Panc1 (cell line): ENCODE measurements around the gene BBS7.

Experiments used
- POLR2AphosphoS5 ChIP-seq: IDR thresholded peaks from 2 replicates; pipeline ENCODE4 v1.6.1; 2012; ENCODE audit warnings: mild to moderate bottlenecking, low read depth, low read length, moderate library complexity
- REST ChIP-seq, 2 experiments: IDR thresholded peaks; 2 replicates each; pipeline ENCODE4 v1.6.1; 2011 to 2012; ENCODE audit warnings: low read depth in 2 of 2, control low read depth in 1 of 2, low read length in 1 of 2, mild to moderate bottlenecking in 1 of 2, moderate library complexity in 1 of 2; ENCODE audit not compliant: insufficient read depth in 1 of 2
- SIN3A ChIP-seq: IDR thresholded peaks from 2 replicates; pipeline ENCODE4 v1.6.1; 2012; ENCODE audit warnings: low read depth, mild to moderate bottlenecking, low read length, moderate library complexity, borderline replicate concordance; ENCODE audit not compliant: insufficient read depth
- TCF7L2 ChIP-seq: IDR thresholded peaks from 2 replicates; pipeline ENCODE4 v1.6.1; 2011; ENCODE audit warnings: mild to moderate bottlenecking, low read depth, low read length, inconsistent platforms
- TF ChIP-seq, protein P1 (sequence below): fragments of 450-650 bp; IDR thresholded peaks from 2 replicates; pipeline ENCODE4 v1.5.1; 2017; ENCODE audit warnings: mild to moderate bottlenecking

- peak; percentile 61; the same call in 1 of the 2 replicates for TF ChIP-seq POLR2AphosphoS5
- TF ChIP-seq REST (IDR thresholded peaks at IDR 0.05; ENCODE audit: insufficient read depth in 1 of 2, low read depth in 2 of 2, low read length in 1 of 2): no peak
- TF ChIP-seq, protein P1, sequence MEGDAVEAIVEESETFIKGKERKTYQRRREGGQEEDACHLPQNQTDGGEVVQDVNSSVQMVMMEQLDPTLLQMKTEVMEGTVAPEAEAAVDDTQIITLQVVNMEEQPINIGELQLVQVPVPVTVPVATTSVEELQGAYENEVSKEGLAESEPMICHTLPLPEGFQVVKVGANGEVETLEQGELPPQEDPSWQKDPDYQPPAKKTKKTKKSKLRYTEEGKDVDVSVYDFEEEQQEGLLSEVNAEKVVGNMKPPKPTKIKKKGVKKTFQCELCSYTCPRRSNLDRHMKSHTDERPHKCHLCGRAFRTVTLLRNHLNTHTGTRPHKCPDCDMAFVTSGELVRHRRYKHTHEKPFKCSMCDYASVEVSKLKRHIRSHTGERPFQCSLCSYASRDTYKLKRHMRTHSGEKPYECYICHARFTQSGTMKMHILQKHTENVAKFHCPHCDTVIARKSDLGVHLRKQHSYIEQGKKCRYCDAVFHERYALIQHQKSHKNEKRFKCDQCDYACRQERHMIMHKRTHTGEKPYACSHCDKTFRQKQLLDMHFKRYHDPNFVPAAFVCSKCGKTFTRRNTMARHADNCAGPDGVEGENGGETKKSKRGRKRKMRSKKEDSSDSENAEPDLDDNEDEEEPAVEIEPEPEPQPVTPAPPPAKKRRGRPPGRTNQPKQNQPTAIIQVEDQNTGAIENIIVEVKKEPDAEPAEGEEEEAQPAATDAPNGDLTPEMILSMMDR: no peak
- TF ChIP-seq TCF7L2: no peak
- TF ChIP-seq SIN3A: no peak
Observed at GRCh38 chr4:121869841-121870822, at the start of gene BBS7.
